GM12874 (cell line): Measurements from ENCODE around the gene MBNL1.

Experiments used
- CTCF ChIP-seq: IDR thresholded peaks from 2 replicates; pipeline ENCODE4 v1.5.1; 2011; ENCODE audit warnings: low read depth, mild to moderate bottlenecking, control low read depth, low read length, moderate library complexity; ENCODE audit not compliant: insufficient read depth

MBNL1 gene

GRCh38 chr3:152400887-152401286 is 132.2 kb downstream of the MBNL1 start:
- TF ChIP-seq CTCF: no peak

- no peak for TF ChIP-seq CTCF
These were observed 134.1 kb downstream of the MBNL1 start for GRCh38 chr3:152402695-152403451.

- TF ChIP-seq CTCF: no peak
These were observed 134.9 kb downstream of the MBNL1 start for GRCh38 chr3:152403632-152404066.

- no peak for TF ChIP-seq CTCF
These were observed 136.2 kb downstream of the MBNL1 start for GRCh38 chr3:152404976-152405375.

- TF ChIP-seq CTCF: no peak
These were observed 137.4 kb downstream of the MBNL1 start for GRCh38 chr3:152405915-152406802.

GRCh38 chr3:152413240-152413639 is 144.5 kb downstream of the MBNL1 start:
- TF ChIP-seq CTCF: no peak

- no peak for TF ChIP-seq CTCF
These were observed 148.3 kb downstream of the MBNL1 start for GRCh38 chr3:152416808-152417580.
